Astrocyte (in vitro differentiated cells and primary cell): ENCODE results near the gene NPHS2. TPM values are rescaled to one million over a fixed set of nuclear protein-coding genes. Genes with fewer than 3 reads are reported as not detected.

Experiments
- DNase-seq: peaks from one replicate; pipeline ENCODE4 v3.0.0-alpha.2; 2010; ENCODE audit warnings: low read depth
- FAIRE-seq: peaks from 2 replicates; lab custom pipeline; 2011; peaks lifted over from hg19 to GRCh38; lab: Jason Lieb, UNC
- H2AFZ ChIP-seq: 2 replicates; pipeline ENCODE4 v1.6.0; 2012; ENCODE audit warnings: low read depth, low read length, inconsistent platforms
- H3K27ac ChIP-seq: 2 replicates; pipeline ENCODE4 v1.5.1; 2011; ENCODE audit warnings: low read depth, low read length, inconsistent platforms
- H3K27me3 ChIP-seq: 2 replicates; pipeline ENCODE4 v1.6.0; 2011; ENCODE audit warnings: low read length, inconsistent platforms; ENCODE audit not compliant: insufficient read depth
- H3K36me3 ChIP-seq: 2 replicates; pipeline ENCODE4 v1.5.1; 2011; ENCODE audit warnings: low read length, inconsistent platforms; ENCODE audit not compliant: insufficient read depth
- H3K4me1 ChIP-seq: 2 replicates; pipeline ENCODE4 v1.5.1; 2011; ENCODE audit warnings: low read length, inconsistent platforms; ENCODE audit not compliant: insufficient read depth
- H3K4me2 ChIP-seq: 2 replicates; pipeline ENCODE4 v1.6.0; 2012; ENCODE audit warnings: low read length, inconsistent platforms
- H3K4me3 ChIP-seq: 2 replicates; pipeline ENCODE4 v1.5.1; 2011; ENCODE audit warnings: low read depth, mild to moderate bottlenecking, low read length, inconsistent platforms; ENCODE audit not compliant: insufficient read depth
- H3K79me2 ChIP-seq: 2 replicates; pipeline ENCODE4 v1.6.0; 2012; ENCODE audit warnings: mild to moderate bottlenecking, low read length, inconsistent platforms; ENCODE audit not compliant: insufficient read depth
- H3K9ac ChIP-seq: 2 replicates; pipeline ENCODE4 v1.6.0; 2012; ENCODE audit warnings: mild to moderate bottlenecking, low read length, inconsistent platforms
- H3K9me3 ChIP-seq: 2 replicates; pipeline ENCODE4 v1.5.1; 2012; ENCODE audit warnings: low read depth, mild to moderate bottlenecking, low read length, inconsistent platforms; ENCODE audit not compliant: insufficient read depth
- H4K20me1 ChIP-seq: 2 replicates; pipeline ENCODE4 v1.6.0; 2012; ENCODE audit warnings: low read length, inconsistent platforms; ENCODE audit not compliant: insufficient read depth
- H3K27ac Mint-ChIP-seq: one replicate; pipeline ENCODE4 v1.8.0; 2021; ENCODE audit warnings: mild to moderate bottlenecking, mixed read lengths; ENCODE audit not compliant: unreplicated experiment
- H3K27me3 Mint-ChIP-seq: one replicate; pipeline ENCODE4 v1.8.0; 2021; ENCODE audit warnings: low read depth, mixed read lengths; ENCODE audit not compliant: unreplicated experiment
- H3K36me3 Mint-ChIP-seq: one replicate; pipeline ENCODE4 v1.8.0; 2021; ENCODE audit warnings: low read depth, mixed read lengths; ENCODE audit not compliant: unreplicated experiment
- H3K4me1 Mint-ChIP-seq: one replicate; pipeline ENCODE4 v1.8.0; 2021; ENCODE audit warnings: low read depth, mixed read lengths; ENCODE audit not compliant: unreplicated experiment
- H3K4me3 Mint-ChIP-seq: one replicate; pipeline ENCODE4 v1.8.0; 2021; ENCODE audit warnings: mild to moderate bottlenecking, moderate library complexity, mixed read lengths; ENCODE audit not compliant: unreplicated experiment
- H3K9me3 Mint-ChIP-seq: one replicate; pipeline ENCODE4 v1.8.0; 2021; ENCODE audit warnings: mild to moderate bottlenecking, mixed read lengths; ENCODE audit not compliant: unreplicated experiment
- EZH2 ChIP-seq: IDR thresholded peaks from 2 replicates; pipeline ENCODE4 v1.6.1; 2012; ENCODE audit warnings: mild to moderate bottlenecking, low read length, inconsistent platforms; ENCODE audit not compliant: insufficient read depth
- total RNA-seq: library from RNA; stranded (reverse); gene quantifications from 2 replicates; pipeline ENCODE4 v1.2.1, GENCODE V29; 2021
- TF ChIP-seq, protein P1 (sequence below): IDR thresholded peaks from 2 replicates; pipeline ENCODE4 v1.5.1; 2011; ENCODE audit warnings: low read depth, mild to moderate bottlenecking, inconsistent platforms, low read length, moderate library complexity; ENCODE audit not compliant: insufficient read depth

Gene NPHS2
- total RNA-seq, 1 donor from 2014 or later: not detected

DNA sequence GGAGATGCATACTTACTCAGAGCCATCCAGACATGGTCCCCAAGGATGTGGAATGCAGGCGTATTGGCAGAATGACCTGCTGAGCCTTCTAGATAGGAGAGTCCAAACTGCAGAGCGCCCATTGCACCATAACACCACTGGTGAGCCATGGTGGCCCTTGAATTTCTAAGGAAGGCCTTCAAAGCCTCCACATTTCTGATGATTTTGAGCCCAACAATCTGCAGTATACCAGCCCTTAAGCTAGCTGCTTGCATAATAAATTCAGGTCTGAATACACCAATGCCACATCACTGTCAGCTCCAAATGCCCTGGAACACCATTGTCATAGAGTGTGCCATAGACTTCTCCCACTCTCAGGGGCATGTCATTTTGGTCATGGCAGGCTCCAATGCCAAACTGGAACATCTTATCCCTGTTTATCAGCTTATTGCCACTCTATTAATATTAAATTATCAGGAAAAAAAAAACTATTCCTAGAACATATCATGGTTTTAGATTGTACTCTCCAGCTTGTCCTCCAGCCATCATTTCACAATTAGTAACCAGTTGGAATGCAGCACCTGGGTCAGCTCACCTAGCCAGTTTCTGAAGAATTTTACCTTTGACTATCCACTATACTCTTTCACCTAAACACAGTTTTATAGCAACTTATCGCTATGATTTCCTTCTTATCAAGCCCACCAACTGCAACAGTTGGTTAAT lies 26.9 kb downstream of the NPHS2 start:
- no peak overlapping the region for H3K27ac Mint-ChIP-seq
- DNase-seq (no peak), FAIRE-seq (no peak)
- H3K9me3 Mint-ChIP-seq: peaks cover 3% of the 10 kb centered on the region
- no peak overlapping the region for H3K27ac ChIP-seq
- TF ChIP-seq, protein P1, sequence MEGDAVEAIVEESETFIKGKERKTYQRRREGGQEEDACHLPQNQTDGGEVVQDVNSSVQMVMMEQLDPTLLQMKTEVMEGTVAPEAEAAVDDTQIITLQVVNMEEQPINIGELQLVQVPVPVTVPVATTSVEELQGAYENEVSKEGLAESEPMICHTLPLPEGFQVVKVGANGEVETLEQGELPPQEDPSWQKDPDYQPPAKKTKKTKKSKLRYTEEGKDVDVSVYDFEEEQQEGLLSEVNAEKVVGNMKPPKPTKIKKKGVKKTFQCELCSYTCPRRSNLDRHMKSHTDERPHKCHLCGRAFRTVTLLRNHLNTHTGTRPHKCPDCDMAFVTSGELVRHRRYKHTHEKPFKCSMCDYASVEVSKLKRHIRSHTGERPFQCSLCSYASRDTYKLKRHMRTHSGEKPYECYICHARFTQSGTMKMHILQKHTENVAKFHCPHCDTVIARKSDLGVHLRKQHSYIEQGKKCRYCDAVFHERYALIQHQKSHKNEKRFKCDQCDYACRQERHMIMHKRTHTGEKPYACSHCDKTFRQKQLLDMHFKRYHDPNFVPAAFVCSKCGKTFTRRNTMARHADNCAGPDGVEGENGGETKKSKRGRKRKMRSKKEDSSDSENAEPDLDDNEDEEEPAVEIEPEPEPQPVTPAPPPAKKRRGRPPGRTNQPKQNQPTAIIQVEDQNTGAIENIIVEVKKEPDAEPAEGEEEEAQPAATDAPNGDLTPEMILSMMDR: no peak
- no peak for TF ChIP-seq EZH2
- H3K27me3 Mint-ChIP-seq: peaks cover 6% of the 10 kb centered on the region
- peaks cover 2% of the 10 kb centered on the region for H3K36me3 Mint-ChIP-seq
- no peaks in the 10 kb centered on the region for H3K36me3 ChIP-seq
- H3K79me2 ChIP-seq: no peaks in the 10 kb centered on the region
- no peaks in the 10 kb centered on the region for H3K27me3 ChIP-seq
- H2AFZ ChIP-seq: no peak overlapping the region
- H3K4me3 Mint-ChIP-seq: no peak overlapping the region
- H3K4me1 ChIP-seq: peaks cover 4% of the 10 kb centered on the region
- H3K4me2 ChIP-seq: no peak overlapping the region
- H3K4me3 ChIP-seq: no peak overlapping the region
- H3K9ac ChIP-seq: no peak overlapping the region
- no peaks in the 10 kb centered on the region for H3K9me3 ChIP-seq
- no peaks in the 10 kb centered on the region for H4K20me1 ChIP-seq
- peaks cover 20% of the 10 kb centered on the region for H3K4me1 Mint-ChIP-seq

DNA sequence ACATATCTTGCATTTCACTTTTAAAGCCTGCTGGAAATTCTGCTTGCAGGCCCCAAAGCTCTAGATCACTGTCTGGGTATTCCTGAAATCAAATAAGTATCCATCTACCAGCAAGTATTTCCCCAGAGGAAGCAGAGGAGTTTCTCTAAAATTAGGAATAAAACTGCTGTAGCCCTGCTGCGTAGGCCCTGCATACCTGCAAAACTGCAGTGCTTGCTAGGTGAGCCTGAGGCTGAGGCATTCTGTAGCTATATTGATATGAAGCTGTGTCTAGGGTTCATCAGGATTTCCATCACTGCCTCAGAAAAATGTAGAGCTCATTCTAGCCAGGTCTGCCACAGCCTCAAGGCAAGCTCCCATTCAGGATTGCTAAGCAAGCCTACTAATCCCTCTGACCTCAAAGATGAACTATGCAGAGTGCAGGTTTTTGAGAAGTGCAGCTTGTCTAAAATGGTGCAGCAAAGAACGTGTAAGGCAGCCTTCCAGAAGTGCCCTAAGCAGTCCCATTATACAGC lies 28.7 kb downstream of the NPHS2 start:
- no peak overlapping the region for H3K4me3 Mint-ChIP-seq
- no peaks in the 10 kb centered on the region for H3K9me3 ChIP-seq
- no peak overlapping the region for H3K4me2 ChIP-seq
- no peaks in the 10 kb centered on the region for H3K36me3 ChIP-seq
- peaks cover 20% of the 10 kb centered on the region for H3K4me1 Mint-ChIP-seq
- peaks cover 6% of the 10 kb centered on the region for H3K27me3 Mint-ChIP-seq
- H3K9me3 Mint-ChIP-seq: peaks cover 3% of the 10 kb centered on the region
- H3K27ac Mint-ChIP-seq: no peak overlapping the region
- no peaks in the 10 kb centered on the region for H3K79me2 ChIP-seq
- no peak overlapping the region for H2AFZ ChIP-seq
- TF ChIP-seq, protein P1: no peak
- no peak for TF ChIP-seq EZH2
- H4K20me1 ChIP-seq: no peaks in the 10 kb centered on the region
- no peak for DNase-seq
- no peak overlapping the region for H3K9ac ChIP-seq
- H3K4me1 ChIP-seq: peaks cover 4% of the 10 kb centered on the region
- no peaks in the 10 kb centered on the region for H3K27me3 ChIP-seq
- H3K27ac ChIP-seq: no peak overlapping the region
- H3K36me3 Mint-ChIP-seq: peaks cover 2% of the 10 kb centered on the region
- no peak for FAIRE-seq
- H3K4me3 ChIP-seq: no peak overlapping the region

DNA sequence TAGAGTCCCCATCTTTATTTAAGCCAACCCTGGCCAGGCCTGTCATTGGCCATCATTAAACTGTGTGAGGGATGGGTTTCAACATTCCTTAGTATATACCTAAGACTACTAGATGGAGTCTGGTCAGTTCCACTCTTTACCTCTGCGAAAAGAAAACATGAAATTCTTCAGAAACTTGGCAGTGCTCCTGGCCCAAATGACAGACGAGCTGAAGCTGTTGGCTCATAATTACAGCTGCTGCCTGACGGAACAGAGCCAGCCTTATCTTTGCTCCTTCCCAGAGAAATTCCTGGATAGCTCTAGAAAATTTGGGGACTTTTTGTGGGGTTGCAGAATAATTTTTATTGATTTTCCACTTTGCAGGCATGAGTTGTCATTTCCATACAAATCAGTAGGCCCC lies 30.4 kb downstream of the NPHS2 start:
- Histone ChIP-seq H3K4me1 (no peaks in the 10 kb centered on the region), H4K20me1 (no peaks in the 10 kb centered on the region), H3K36me3 (no peaks in the 10 kb centered on the region), H3K9me3 (no peaks in the 10 kb centered on the region), H3K4me3 (no peak overlapping the region), H3K4me2 (no peak overlapping the region), H2AFZ (no peak overlapping the region), H3K9ac (no peak overlapping the region), H3K27ac (no peak overlapping the region), H3K27me3 (no peaks in the 10 kb centered on the region), H3K79me2 (no peaks in the 10 kb centered on the region)
- Mint-ChIP-seq H3K4me3 (no peak overlapping the region), H3K27me3 (peaks cover 6% of the 10 kb centered on the region), H3K36me3 (peaks cover 2% of the 10 kb centered on the region), H3K27ac (no peak overlapping the region), H3K9me3 (peaks cover 4% of the 10 kb centered on the region), H3K4me1 (peaks cover 3% of the 10 kb centered on the region)
- TF ChIP-seq, protein P1: no peak
- no peak for TF ChIP-seq EZH2
- no peak for FAIRE-seq
- DNase-seq: no peak
